GM21447 (cell line): ENCODE data around the gene CEPT1.

Experiments used
- ATAC-seq: cut with Tn5 transposase; IDR thresholded peaks from one replicate; pipeline ENCODE4 v1.9.1; 2021; ENCODE audit not compliant: unreplicated experiment

The CEPT1 gene

GRCh38 chr1:111225717-111226400, 85.8 kb downstream of the CEPT1 start:
- ATAC-seq = no peak

GRCh38 chr1:111227434-111227833, 87.4 kb downstream of the CEPT1 start, which contains the start of gene CHI3L2:
Gene CHI3L2, plus strand, starts transcription at chr1:111227713. Its CDS starts 17 bp downstream, at chr1:111227730.
- ATAC-seq = no peak

- no peak for ATAC-seq
These were observed 88.1 kb downstream of the CEPT1 start for GRCh38 chr1:111227851-111228747.

- no peak for ATAC-seq
These were observed 88.7 kb downstream of the CEPT1 start for GRCh38 chr1:111228748-111229126.

- ATAC-seq = no peak
These were observed 92.1 kb downstream of the CEPT1 start for GRCh38 chr1:111232134-111232533.

- ATAC-seq = no peak
These were observed 94.2 kb downstream of the CEPT1 start for GRCh38 chr1:111234258-111234657.
